NCI-H2196 treated with DMSO at 0.1 percent for 48 hours (cell line): ENCODE data around the gene COL9A1.

Experiments
- DNase-seq: peaks from one replicate; lab custom pipeline; 2025; ENCODE audit not compliant: unreplicated experiment; lab: John Stamatoyannopoulos, UW

Gene COL9A1

DNA sequence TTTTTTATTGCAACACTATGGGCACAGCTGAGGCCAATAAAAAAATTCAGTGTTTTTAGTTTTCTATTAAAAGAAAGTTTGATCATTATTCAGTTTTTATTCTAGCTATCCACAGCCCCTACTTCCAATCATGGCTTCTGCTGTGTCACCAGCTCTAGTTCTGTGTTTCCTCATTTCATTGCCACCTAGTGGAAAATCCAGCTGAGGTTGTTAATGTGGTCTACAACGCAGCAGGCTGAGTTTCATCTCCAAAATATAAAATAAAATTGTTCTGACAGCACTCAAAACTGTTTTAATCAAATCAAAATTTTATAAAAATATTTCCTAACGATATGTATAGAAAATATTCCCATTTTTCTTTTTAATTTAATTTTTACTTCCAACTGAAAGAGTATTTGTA, 13.6 kb downstream of the COL9A1 start:
- no peak for DNase-seq

DNA sequence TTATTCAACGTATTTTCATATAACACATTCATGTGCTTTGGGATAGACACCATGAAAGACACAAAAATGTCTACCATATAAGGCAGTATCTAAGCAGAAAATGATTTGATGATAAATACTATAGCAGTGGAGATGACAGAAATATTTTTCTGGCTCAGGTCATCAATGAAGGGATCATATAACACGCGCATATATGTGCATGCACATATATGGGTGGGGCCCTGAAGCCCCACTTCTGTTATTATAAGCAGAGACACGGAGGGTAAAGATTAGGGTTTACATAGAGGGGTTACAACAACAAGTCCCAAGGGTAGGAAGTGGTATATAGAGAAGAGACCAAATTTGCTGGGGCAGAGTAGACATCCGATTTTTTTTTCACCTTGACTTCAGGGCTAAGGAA, 16.0 kb downstream of the COL9A1 start:
- no peak for DNase-seq

DNA sequence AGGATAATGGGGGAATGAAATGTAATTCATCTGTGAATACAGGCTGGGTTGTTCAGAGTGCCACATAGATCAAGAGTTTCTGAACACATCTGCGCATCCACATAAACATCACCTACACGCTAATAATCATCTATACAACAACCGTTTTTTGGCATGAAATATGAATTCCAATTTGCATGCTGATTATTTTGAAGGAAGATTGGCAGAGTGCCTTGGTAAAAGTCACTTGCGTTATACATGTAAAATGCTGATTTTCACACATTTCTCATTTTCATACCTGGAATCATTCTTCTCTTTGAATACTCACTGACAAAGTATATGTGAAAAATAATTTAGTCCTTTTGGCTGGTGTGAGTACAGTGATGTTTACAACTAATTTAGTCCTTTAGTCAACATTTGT, 17.7 kb downstream of the COL9A1 start:
- DNase-seq, result no peak

DNA sequence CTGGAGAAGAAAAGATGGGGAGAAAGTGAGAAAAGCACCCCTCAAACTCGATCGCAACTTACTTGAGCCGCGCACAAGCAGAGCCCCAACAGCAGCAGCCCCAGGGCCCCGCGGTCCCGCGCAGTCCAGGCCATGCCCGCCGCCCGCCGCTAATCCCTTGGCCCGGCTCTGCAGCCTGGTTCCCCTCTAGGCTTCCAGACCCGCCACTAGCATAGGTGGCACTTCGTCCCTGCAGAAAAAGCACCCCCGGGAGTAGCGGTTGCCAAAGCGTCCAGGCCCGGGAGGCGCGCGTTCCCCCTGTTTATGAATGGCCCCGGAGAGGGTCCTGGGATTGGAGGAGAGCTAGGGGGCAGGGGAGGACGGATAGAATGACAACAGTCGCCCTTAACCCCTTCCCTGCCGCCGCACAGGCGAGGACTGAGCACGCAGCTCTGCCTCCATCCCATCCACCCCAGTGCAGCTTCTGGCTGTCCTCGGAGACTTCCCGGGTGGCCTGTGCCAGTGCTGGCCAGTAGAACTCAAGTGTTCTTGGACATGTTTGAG, 19.9 kb downstream of the COL9A1 start:
- no peak for DNase-seq

DNA sequence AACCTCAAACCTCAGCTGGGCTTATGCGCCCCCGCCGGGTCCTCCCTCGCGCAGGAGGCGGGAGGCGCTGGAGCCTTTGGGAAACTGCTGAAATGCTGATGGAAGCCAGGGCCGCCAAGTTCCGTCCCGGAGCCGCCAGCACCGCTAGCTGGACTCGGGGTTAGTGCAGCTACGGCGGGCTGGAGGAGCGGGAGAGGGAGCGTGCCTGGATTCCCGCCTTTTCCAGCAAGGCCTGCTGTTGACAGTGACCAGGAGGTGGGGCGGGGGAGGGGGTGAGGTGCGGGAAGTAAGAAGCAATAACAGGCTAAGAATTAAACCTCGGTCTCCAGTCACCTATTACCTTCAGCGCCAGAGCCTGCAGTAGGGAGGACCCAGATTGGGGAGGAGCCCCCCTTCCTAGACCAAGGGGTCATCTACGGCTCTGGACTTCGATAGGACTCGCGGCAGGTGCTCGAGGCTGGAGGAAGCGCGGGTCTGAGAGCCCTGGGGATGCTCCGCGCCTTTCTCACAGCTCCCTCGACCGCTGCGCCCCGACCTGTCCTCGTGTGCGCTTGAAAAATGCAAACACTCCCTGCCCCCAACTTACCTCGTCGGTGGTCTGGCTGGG, 20.5 kb downstream of the COL9A1 start:
- no peak for DNase-seq

DNA sequence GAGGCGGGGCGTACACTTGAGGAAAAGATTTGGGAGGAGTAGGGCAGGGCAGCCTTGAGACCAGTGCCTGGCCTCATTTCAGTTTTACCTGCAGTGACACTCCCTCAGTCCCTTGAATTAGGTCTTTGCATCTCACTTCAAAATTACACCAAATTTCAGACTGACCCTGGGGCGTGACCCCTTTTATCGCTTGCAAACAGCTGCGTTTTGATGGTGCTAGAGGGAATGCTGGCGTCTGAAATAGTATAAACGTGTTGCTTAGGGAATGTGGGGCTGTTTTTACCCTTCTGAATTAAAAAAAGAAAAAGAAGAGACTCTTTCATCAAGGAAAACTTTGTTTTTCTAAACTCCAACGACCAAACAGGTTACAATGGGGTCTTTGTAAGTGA, 21.0 kb downstream of the COL9A1 start:
- DNase-seq, result no peak

DNA sequence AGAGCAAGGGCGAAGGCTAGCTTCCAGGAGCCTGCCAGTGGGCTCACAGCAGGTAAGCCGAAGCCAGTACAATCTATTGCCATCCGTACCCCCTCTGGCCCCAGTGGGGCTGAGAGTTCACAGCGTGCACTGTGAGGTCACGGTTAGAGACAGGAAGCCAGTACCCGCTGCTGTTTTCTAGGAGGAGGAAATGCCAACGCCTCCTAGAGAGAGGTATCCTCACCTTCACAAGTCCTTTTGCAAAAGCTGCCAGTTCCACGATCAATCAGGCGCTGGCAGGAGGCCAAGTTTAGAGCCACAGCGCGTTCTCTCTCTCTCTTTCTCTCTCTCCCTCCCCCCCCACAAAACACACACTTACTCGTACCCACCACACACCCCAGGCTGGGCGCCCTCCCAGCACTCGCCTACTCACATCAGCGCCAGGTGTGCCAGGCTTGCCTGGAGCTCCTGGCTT, 22.5 kb downstream of the COL9A1 start:
- no peak for DNase-seq

DNA sequence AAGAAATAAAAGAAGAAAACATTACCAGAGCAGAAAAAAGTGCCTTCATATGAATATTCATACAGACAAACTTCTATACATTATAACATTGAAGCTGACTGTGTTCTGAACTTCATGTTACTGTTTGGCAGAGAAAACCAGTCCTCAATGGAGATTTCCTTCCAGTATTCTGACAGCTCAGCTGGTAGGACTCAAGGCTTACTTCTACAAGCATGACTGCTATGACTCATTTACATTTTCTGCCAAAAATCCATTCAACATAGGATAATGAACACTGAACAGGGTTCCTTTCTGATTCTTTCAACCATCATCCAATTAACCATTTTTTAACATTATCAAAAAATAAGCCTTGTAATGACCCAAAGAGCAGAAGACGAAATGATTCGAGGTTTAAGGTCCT, 25.4 kb downstream of the COL9A1 start:
- DNase-seq, result no peak

DNA sequence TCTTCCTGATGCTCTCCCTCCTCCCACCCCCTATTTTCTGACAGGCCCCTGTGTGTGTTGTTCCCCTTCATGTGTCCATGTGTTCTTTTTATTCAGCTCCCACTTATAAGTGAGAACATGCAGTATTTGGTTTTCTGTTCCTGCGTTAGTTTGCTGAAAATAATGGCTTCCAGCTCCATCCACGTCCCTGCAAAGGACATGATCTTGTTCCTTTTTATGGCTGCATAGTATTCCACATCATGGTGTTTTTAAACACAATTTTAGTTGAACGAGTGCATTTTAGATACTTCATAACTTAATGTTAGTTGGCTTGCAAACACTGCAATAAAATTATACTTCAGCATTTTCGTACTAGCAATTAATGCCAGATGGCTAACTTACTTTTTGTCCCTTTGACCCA, 28.5 kb downstream of the COL9A1 start:
- DNase-seq, result no peak

DNA sequence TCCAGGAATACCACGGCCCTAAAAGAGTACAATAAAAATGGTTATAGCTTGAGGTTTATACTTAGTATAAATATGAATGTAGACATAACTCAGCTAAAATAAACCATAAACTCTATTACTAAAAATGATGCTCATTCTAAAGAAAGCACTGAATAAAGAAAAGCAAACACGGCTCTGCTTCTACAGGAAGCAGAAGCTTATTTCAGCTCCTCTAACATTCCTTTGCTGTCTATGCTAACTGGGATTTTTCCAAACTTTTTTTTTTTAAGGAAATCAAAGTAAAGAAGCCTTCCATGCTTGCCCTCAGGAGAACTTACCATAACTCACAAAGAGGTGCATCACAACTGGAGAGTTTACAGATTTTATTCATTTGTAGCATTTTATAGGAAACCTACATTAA, 30.8 kb downstream of the COL9A1 start:
- DNase-seq, result no peak

DNA sequence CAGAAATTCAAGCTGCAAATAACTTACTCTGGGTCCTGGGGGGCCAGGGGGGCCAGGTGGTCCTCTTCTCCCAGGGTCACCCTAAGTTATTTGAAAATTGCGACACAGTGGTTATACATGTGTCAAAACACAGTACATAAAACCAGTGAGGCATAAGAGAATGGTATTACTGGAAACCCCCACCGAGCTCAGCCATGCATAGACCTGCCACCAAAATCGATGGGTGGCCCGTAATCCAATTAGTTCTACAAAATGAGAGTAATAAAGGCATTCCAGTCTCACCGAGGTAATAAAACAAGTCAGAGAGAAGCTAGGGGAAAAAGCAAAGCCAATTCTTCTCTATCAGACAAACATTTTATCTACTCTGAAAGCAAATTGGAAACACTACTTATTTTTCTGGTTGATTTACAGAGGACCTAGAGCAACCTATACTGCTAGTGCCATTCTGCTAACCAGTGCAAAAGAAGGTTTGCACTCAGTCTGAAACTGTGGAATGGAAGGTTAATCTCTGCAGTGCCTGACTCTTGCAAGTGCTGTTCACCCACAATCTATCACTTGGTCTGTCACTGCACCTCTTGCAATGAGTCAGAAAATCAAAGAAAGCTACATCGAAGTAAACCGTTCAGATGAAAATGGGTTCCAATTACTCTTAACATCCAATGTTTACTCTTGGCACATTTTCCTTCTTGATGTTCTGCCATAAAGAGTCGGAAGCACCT, 32.4 kb downstream of the COL9A1 start:
- DNase-seq, result no peak

DNA sequence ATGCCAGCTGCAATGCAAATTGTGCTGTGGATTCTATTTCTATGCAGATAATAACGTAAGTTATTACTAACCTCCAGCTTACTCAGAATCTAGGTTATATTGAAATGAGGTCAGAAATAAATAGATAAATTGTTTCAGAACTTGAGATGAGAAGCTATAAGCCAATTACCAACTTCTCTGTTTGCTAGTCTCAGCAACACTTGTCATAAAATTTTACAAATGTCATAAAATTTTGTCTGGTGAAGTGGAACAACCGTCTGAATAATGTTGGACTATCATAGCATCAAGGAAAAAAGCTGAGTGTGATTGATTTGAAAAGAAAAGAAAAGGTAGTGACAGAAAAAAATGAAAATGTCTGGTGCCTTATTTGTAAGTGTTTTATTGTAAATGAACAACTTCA, 36.7 kb downstream of the COL9A1 start:
- no peak for DNase-seq

DNA sequence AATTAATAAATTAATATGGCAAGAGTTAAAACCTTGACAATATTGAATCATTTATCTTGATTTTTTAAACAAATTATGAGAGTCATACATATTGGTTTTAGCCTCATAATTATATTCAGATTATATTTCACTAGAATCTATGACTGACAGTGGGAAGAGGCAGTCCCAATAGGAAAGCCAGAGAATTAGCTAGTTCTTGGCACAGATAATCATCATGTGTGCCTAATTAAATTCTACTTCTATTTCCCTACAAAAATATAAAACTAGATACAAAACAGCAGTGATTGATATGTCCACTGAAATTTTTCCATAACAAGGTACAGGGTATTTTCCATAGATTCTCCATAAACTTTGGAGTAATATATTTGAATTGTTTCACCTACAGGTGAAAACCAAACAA, 38.6 kb downstream of the COL9A1 start:
- no peak for DNase-seq

DNA sequence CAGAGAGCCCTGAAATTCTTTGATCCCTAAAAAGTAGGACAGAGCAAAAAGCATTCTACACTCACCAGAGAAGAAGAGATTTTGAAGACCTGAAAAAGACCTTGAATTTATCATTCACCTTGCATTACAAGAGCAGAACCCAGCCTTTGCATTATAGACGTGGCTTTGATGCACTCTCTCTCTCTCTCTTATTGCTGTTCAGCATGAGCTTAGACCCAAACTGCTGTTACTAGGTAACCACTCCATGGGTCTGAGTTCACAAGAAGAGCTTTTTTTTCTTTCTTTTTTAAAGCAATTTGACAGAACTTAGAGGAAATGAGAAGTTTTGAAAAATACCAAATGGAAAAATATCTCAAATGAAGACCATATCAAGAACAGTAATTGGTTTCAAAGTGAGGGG, 44.4 kb downstream of the COL9A1 start:
- DNase-seq, result no peak

DNA sequence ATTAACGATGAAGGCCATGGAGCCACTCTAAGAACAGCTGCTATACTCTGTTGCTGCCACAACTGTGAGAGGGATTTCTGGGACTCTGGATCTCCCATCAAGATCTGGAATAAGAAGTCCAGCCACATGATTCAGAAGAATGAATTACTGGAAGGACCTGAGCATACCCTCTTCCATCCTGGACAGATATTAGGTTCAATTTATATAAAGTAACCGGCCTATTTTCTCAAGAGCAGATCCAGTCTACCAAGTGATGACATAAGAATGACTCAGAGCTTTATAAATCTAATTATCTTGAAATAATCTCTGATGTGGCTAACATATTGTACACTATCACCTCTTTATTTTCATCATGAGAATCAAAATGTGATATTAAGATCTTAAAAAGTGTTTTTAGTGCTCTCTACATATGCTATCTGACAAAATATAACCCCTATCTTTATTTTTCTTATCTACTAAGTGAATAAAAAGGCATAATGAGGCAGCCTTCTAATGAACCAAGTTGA, 45.1 kb downstream of the COL9A1 start:
- DNase-seq, result no peak

DNA sequence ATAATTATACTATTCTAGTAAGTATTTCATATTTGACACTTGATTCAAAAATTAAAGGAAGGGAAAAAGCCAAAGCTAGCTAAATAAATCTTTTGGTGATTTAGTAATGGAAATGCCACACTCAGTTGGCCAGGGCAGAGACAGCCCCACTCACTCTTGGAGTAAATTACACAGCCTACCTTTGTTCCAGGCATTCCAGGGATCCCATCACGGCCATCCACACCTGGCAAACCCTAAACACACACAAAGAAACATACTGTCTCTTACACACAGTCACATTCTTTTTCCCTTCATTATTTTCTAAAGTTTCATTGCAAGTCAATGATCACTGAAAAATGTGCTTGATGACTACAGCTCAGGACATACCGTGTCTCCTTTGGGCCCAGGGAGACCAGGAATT, 48.1 kb downstream of the COL9A1 start:
- no peak for DNase-seq

DNA sequence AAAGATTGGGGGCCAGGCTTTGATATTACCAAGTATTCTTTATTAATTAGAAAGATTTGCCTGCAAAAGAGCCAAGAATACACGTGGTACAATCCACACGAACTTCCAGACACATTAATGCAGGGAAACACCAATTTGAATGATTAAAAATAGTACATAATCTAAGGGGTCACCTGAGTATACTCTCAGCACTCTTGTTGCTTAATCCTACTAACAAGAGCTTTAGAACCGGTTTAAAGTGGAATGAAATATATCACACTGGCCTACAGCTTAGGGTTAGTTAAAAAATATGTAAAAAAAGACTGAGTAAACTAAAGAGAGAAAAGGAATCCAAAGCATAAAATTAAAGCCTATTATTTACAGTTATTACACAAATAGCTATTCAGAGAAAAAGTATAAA, 49.0 kb downstream of the COL9A1 start:
- DNase-seq, result no peak

DNA sequence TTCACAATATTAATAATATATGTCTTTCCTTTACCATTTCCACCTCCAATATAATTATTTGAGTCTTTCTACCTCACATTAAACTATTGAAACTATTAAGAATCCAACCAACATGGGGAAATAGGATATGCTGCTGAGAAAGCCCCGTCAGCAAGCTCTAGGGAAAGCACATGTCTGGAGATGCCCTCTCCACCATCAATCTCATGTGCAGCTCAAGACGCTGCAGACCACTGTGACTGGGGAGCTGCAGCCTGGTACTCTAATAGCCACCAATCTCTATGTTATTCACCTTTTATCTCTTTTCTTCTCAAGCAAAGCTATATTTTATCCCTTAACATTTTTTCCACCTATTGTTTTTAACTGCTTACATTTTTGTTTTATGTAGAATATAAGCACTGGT, 50.3 kb downstream of the COL9A1 start:
- DNase-seq, result no peak

DNA sequence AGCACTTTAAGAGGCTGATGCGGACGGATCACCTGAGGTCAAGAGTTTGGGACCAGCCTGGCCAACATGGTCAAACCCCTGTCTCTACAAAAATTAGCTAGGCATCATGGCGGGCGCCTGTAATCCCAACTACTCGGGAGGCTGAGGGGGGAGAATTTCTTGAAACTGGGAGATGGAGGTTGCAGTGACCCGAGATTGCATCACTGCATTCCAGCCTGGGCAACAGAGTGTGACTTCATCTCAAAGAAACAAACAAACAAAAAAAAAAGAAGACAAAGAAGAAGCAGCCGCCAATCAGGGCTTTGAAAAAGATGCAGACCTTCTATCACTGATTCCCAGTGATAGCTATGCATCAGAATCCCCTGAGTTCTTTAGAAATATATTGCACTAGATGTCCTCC, 56.8 kb downstream of the COL9A1 start:
- DNase-seq, result no peak

DNA sequence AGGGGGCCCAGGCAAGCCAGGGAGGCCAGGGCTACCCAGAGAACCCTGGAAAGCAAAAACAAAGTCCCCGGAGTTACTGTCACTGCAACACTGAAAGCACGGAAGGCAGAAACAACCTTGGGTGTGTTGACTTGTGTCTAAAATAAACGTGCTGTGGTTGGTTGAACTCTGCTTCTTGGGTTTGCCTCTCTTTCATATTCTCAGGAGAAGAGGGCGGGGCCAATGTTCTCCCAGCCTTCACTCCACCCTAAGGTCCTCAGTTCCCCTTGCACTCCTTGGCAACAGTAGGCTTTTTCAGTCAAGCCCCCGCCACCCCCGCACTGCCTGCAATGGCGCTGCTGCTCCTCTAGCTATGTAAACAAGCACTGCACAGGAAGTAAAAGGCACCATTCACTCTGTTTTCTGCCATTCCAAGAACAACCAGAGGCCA, 60.9 kb downstream of the COL9A1 start:
- DNase-seq, result no peak

DNA sequence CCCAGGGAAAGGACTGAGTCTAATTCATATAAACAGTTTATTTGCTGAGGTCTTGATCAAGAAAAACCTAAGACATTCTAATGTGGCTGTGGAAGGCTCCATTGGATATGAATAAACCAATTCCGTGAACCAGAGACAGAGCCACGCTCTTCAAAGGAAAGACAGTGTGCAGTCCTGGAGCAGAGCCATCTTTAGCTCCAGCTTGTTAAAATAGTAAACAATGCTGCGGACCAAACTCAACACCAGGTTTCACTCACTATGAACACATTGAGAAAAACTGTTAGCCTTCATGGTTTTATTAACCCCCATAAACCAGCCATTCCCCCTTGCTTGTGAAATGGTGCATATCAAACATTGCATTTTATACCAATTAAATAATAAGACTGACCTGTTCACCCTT, 61.9 kb downstream of the COL9A1 start:
- no peak for DNase-seq

DNA sequence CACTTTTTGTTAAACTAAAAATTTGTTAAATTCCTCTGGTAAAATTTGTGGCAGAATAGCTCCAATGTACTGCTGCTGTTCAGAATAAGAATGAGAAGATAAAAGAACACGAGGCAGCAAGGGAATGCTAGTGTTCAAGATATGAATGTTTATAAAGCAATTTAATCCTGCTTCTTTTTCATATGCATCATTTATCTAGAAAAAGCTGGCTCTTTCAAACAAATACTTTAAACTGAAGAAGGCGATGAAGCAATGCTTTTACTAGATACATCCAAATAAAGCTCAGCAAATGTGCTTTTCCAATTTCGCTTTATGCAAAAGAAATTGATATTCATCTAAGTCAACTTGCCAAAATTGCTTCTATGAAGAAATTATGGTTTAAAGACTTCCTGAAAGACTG, 66.5 kb downstream of the COL9A1 start:
- no peak for DNase-seq
